GM12878 (cell line): Measurements from ENCODE around the gene PEX26. TPM values are rescaled to one million over a fixed set of nuclear protein-coding genes. Genes with fewer than 3 reads are reported as not detected.

Experiments
- CBX3 ChIP-seq: fragments of 200-600 bp; sonication (generic); IDR thresholded peaks from 2 replicates; pipeline ENCODE4 v1.6.1; 2016; ENCODE audit warnings: low read depth, borderline replicate concordance
- ESRRA ChIP-seq: IDR thresholded peaks from 2 replicates; pipeline ENCODE4 v1.6.1; 2012; ENCODE audit warnings: mild to moderate bottlenecking, low read length, improper control_type of control experiment
- FOS ChIP-seq: IDR thresholded peaks from 3 replicates; pipeline ENCODE4 v1.6.1; 2011; ENCODE audit warnings: borderline replicate concordance; ENCODE audit not compliant: insufficient read length; ENCODE audit errors: extremely low read depth
- HCFC1 ChIP-seq: fragments of 150-350 bp; IDR thresholded peaks from 2 replicates; pipeline ENCODE4 v1.6.1; 2014; ENCODE audit warnings: low read length
- MXI1 ChIP-seq: fragments of 150-350 bp; IDR thresholded peaks from 2 replicates; pipeline ENCODE4 v1.6.1; 2011; ENCODE audit warnings: low read depth, mild to moderate bottlenecking, inconsistent platforms, low read length, improper control_type of control experiment
- NR2C2 ChIP-seq: IDR thresholded peaks from 2 replicates; pipeline ENCODE4 v1.6.1; 2011; ENCODE audit warnings: borderline replicate concordance, low read depth; ENCODE audit not compliant: control insufficient read depth, insufficient read length
- PML ChIP-seq: IDR thresholded peaks from 2 replicates; pipeline ENCODE4 v1.6.1; 2012; ENCODE audit warnings: low read length, inconsistent platforms
- TBL1XR1 ChIP-seq: IDR thresholded peaks from 2 replicates; pipeline ENCODE4 v1.6.1; 2012; ENCODE audit warnings: low read depth, low read length, improper control_type of control experiment
- ZNF274 ChIP-seq: IDR thresholded peaks from one replicate; pipeline ENCODE4 v1.8.0; 2011; ENCODE audit not compliant: insufficient read length, insufficient read depth
- polyA plus RNA-seq, 11 experiments: library from polyadenylated mRNA; depleted of rRNA in 4 of 11; unstranded in 6 of 11; stranded (reverse) in 5 of 11; fragments of >200 nt; fragmentation: Nextera tagmentation in 4 of 11; fragmentation: Illumina TruSeq in 1 of 11; extraction: Ambion mirVana in 4 of 11; extraction: Trizol in 1 of 11; gene quantifications; 1 replicate in 1 of 11; 2 replicates in 10 of 11; pipeline versions ENCODE4 v1.2.1 to v1.2.3, GENCODE V29; 2011 to 2016; ENCODE audit warnings: inconsistent platforms in 2 of 11, missing spikeins in 2 of 11, low read depth in 1 of 11
- total RNA-seq, 4 experiments: library from RNA; depleted of rRNA in 3 of 4; stranded (reverse); fragments of >200 nt in 3 of 4; fragmentation: Illumina TruSeq in 1 of 4; extraction: Trizol in 1 of 4; gene quantifications; 2 replicates each; pipeline versions ENCODE4 v1.2.1 to v1.2.3, GENCODE V29; 2013 to 2021
- TF ChIP-seq, protein P1 (sequence below): fragments of 450-650 bp; IDR thresholded peaks from 2 replicates; pipeline ENCODE4 v1.6.1; 2017; ENCODE audit warnings: mild to moderate bottlenecking, moderate library complexity
- TF ChIP-seq, protein P2 (sequence below): IDR thresholded peaks from 2 replicates; pipeline ENCODE4 v1.6.1; 2012; ENCODE audit warnings: improper control_type of control experiment, low read depth, low read length; ENCODE audit not compliant: insufficient replicate concordance
- TF ChIP-seq, protein P3 (sequence below): IDR thresholded peaks from 2 replicates; pipeline ENCODE4 v1.6.1; 2012; ENCODE audit warnings: mild to moderate bottlenecking, low read depth, low read length
- TF ChIP-seq, protein P4 (sequence below): fragments of 450-650 bp; IDR thresholded peaks from 2 replicates; pipeline ENCODE4 v1.6.1; 2016; ENCODE audit warnings: mild to moderate bottlenecking
- TF ChIP-seq, protein P5 (sequence below): IDR thresholded peaks from 2 replicates; pipeline ENCODE4 v1.6.1; 2011; ENCODE audit warnings: low read depth, mild to moderate bottlenecking, low read length, moderate library complexity, borderline replicate concordance; ENCODE audit errors: extremely low read depth

PEX26 gene
- total and polyA plus RNA-seq, 10 of the 15 experiments (the other 5 are each of a cell fraction or from before 2014, with no cell fraction given), result 0.79 to 50.8 (median 22.4) TPM

DNA sequence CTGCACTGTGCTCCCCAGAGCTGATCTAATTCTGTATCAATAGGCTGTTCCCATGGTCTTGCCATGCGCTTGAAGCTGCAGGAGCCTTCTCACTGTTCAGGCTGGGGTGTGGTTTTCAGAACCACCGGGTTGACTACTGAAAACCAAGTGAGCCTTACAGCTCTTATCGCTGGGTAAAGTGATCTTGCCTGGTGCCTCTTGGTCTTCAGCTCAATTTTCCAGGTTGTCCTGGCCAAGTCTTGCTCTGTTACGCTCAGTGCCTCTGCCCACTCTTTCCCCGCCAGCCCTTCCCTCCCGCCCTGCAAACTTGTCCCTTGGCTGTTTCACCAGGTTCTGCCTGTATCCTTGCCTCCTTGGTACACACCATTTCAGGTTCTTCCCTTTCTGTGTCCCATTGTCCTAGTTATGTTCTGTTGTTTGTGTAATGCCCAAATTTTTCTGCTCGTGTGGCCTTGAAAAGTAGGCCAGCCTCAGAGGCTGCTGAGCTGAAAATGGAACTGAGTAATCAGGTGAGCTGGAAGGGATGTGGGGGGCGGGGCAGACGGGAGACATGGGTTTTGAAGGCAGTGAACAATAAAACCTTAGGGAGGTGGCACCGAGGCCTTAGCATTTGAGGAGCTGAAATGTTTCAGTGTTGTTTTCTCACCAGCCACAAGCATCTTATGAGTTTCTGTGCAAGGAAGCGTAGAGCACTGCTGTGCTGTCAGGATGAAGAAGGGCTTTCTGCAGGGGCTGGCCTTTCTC lies 11.2 kb downstream of the PEX26 start (continued):
- TF ChIP-seq, protein P1, sequence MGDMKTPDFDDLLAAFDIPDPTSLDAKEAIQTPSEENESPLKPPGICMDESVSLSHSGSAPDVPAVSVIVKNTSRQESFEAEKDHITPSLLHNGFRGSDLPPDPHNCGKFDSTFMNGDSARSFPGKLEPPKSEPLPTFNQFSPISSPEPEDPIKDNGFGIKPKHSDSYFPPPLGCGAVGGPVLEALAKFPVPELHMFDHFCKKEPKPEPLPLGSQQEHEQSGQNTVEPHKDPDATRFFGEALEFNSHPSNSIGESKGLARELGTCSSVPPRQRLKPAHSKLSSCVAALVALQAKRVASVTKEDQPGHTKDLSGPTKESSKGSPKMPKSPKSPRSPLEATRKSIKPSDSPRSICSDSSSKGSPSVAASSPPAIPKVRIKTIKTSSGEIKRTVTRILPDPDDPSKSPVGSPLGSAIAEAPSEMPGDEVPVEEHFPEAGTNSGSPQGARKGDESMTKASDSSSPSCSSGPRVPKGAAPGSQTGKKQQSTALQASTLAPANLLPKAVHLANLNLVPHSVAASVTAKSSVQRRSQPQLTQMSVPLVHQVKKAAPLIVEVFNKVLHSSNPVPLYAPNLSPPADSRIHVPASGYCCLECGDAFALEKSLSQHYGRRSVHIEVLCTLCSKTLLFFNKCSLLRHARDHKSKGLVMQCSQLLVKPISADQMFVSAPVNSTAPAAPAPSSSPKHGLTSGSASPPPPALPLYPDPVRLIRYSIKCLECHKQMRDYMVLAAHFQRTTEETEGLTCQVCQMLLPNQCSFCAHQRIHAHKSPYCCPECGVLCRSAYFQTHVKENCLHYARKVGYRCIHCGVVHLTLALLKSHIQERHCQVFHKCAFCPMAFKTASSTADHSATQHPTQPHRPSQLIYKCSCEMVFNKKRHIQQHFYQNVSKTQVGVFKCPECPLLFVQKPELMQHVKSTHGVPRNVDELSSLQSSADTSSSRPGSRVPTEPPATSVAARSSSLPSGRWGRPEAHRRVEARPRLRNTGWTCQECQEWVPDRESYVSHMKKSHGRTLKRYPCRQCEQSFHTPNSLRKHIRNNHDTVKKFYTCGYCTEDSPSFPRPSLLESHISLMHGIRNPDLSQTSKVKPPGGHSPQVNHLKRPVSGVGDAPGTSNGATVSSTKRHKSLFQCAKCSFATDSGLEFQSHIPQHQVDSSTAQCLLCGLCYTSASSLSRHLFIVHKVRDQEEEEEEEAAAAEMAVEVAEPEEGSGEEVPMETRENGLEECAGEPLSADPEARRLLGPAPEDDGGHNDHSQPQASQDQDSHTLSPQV, result no peak
- TF ChIP-seq FOS (no peak), PML (no peak), TBL1XR1 (no peak), ESRRA (no peak), CBX3 (no peak), ZNF274 (no peak), MXI1 (no peak), HCFC1 (no peak), NR2C2 (no peak)
- TF ChIP-seq, protein P2, sequence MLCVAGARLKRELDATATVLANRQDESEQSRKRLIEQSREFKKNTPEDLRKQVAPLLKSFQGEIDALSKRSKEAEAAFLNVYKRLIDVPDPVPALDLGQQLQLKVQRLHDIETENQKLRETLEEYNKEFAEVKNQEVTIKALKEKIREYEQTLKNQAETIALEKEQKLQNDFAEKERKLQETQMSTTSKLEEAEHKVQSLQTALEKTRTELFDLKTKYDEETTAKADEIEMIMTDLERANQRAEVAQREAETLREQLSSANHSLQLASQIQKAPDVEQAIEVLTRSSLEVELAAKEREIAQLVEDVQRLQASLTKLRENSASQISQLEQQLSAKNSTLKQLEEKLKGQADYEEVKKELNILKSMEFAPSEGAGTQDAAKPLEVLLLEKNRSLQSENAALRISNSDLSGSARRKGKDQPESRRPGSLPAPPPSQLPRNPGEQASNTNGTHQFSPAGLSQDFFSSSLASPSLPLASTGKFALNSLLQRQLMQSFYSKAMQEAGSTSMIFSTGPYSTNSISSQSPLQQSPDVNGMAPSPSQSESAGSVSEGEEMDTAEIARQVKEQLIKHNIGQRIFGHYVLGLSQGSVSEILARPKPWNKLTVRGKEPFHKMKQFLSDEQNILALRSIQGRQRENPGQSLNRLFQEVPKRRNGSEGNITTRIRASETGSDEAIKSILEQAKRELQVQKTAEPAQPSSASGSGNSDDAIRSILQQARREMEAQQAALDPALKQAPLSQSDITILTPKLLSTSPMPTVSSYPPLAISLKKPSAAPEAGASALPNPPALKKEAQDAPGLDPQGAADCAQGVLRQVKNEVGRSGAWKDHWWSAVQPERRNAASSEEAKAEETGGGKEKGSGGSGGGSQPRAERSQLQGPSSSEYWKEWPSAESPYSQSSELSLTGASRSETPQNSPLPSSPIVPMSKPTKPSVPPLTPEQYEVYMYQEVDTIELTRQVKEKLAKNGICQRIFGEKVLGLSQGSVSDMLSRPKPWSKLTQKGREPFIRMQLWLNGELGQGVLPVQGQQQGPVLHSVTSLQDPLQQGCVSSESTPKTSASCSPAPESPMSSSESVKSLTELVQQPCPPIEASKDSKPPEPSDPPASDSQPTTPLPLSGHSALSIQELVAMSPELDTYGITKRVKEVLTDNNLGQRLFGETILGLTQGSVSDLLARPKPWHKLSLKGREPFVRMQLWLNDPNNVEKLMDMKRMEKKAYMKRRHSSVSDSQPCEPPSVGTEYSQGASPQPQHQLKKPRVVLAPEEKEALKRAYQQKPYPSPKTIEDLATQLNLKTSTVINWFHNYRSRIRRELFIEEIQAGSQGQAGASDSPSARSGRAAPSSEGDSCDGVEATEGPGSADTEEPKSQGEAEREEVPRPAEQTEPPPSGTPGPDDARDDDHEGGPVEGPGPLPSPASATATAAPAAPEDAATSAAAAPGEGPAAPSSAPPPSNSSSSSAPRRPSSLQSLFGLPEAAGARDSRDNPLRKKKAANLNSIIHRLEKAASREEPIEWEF, result no peak
- TF ChIP-seq, protein P3, sequence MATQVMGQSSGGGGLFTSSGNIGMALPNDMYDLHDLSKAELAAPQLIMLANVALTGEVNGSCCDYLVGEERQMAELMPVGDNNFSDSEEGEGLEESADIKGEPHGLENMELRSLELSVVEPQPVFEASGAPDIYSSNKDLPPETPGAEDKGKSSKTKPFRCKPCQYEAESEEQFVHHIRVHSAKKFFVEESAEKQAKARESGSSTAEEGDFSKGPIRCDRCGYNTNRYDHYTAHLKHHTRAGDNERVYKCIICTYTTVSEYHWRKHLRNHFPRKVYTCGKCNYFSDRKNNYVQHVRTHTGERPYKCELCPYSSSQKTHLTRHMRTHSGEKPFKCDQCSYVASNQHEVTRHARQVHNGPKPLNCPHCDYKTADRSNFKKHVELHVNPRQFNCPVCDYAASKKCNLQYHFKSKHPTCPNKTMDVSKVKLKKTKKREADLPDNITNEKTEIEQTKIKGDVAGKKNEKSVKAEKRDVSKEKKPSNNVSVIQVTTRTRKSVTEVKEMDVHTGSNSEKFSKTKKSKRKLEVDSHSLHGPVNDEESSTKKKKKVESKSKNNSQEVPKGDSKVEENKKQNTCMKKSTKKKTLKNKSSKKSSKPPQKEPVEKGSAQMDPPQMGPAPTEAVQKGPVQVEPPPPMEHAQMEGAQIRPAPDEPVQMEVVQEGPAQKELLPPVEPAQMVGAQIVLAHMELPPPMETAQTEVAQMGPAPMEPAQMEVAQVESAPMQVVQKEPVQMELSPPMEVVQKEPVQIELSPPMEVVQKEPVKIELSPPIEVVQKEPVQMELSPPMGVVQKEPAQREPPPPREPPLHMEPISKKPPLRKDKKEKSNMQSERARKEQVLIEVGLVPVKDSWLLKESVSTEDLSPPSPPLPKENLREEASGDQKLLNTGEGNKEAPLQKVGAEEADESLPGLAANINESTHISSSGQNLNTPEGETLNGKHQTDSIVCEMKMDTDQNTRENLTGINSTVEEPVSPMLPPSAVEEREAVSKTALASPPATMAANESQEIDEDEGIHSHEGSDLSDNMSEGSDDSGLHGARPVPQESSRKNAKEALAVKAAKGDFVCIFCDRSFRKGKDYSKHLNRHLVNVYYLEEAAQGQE, result no peak
- TF ChIP-seq, protein P4, sequence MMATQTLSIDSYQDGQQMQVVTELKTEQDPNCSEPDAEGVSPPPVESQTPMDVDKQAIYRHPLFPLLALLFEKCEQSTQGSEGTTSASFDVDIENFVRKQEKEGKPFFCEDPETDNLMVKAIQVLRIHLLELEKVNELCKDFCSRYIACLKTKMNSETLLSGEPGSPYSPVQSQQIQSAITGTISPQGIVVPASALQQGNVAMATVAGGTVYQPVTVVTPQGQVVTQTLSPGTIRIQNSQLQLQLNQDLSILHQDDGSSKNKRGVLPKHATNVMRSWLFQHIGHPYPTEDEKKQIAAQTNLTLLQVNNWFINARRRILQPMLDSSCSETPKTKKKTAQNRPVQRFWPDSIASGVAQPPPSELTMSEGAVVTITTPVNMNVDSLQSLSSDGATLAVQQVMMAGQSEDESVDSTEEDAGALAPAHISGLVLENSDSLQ, result no peak
- TF ChIP-seq, protein P5, sequence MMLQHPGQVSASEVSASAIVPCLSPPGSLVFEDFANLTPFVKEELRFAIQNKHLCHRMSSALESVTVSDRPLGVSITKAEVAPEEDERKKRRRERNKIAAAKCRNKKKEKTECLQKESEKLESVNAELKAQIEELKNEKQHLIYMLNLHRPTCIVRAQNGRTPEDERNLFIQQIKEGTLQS, result no peak
